Stimulated activated naive CD8-positive, alpha-beta T cell treated with anti-CD3 and anti-CD28 coated beads, Interleukin-15, Interleukin-2, amounts not matched to agents 100 U/mL and 50 U/mL, for 24 hours (primary cell): Measurements from ENCODE around the gene PGAM5.
"Not testable (repeated sequence)": the region's sequence is repeated elsewhere in the genome, so short reads cannot be mapped to it uniquely, and the experiment has no call there.

Experiments used
- ATAC-seq: fragments of 150-1000 bp; cut with Tn5 transposase; one replicate; pipeline ENCODE4 v1.10.0; 2021
- DNase-seq: peaks from one replicate; pipeline ENCODE4 v3.0.0; 2021

Gene PGAM5

GRCh38 chr12:132747896-132748295, 37.3 kb downstream of the PGAM5 start:
- DNase-seq (no peak), ATAC-seq (no peak)

- ATAC-seq: no peak
- DNase-seq: no peak
These were observed 37.7 kb downstream of the PGAM5 start for GRCh38 chr12:132748319-132748718.

DNA sequence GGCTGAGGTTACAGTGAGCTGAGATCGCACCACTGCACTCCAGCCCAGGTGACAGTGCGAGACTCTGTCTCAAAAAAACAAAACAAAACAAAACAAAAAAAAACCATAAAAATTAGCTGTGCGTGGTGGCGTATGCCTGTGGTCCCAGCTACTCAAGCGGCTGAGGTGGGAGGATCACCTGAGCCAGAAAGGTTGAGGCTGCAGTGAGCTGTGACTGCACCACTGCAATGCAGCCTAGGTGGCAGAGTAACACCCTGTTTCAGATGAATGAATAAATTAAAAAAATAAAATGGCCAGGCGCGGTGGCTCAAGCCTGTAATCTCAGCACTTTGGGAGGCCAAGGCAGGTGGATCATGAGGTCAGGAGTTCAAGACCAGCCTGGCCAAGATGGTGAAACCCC, 43.0 kb downstream of the PGAM5 start:
- ATAC-seq, DNase-seq: not testable (repeated sequence)

DNA sequence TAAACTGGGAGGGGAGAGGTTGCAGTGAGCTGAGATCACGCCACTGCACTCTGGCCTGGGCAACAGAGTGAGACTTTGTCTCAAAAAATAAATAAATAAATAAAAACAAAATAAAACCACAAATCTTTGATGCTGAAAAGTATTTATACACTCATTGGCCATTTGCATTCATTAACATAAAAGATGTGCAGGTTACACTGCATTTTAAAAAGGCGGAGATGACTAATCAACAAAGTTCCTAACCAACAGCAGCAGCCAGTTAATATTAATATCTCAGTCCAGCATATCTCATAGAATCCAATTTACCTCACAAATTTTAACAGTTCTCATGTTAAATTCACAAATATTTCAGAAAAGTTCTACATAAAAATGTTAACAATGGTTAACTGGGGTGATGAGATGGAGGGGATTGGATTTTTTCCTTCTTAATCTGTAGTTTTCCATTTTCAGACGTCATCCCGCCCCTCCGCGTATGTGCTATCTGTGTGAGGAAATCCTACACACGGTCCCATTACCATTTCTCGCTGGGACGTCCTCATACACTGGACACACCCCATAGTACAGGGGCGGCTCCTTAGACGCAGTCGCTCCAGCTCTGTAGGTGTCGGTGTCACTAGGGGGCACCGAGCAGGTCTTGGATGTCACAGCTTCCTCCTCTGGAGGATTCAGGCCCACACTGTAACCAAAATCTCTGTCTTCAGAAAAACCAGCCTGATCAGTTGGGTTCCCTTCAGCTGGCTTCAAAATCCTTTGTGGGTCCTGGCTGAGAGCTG, 43.7 kb downstream of the PGAM5 start:
- DNase-seq (no peak), ATAC-seq (peak; percentile 59)

GRCh38 chr12:132758825-132759224, 48.2 kb downstream of the PGAM5 start:
- ATAC-seq, DNase-seq: not testable (repeated sequence)

- DNase-seq (no peak), ATAC-seq (no peak)
These were observed 48.7 kb downstream of the PGAM5 start for GRCh38 chr12:132759359-132759758.

DNA sequence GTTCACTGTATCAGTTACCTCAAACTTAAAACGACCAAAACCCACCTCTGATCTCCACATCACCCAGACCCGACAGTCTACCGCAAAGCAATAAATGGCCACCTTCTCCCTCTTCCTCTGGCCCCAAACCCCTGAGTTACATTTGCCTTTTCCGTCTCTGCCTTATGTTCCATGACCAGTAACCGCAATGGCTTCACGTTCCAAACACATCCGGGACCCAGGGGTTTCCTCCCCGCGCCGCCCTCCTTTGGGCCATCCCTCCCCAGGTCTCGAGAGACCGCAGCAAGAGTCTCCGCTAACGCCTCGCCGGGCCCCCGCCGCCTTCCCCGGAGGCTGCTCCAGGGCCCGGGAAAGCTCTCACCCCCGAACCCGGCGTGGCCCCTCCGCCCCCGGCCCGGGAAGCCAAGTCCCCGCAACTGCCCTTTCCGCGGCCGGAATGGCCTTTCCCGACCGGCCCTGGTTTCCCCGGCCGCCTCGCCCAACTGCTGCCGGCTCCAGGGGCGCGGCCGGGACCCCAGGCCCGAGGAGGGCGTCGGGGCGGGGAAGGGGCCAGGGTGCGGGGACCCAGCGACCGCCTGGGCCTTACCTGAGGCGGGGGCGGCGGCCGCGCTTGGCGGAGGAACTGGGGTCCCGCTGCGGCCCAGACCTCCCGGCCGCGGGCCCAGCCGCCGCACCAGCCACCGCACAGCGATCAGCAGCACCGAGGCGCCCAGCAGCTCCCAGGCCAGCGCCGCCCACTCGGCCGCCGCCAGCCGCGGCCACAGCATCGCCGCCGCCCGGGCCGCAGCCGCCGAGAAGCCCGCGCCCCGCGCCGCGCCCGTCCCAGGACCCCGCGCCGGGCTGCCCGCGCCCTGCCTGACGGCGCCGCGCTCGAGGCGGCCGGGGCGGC, 50.6 kb downstream of the PGAM5 start, which contains the start of gene ANKLE2:
Gene ANKLE2 (minus strand): TSS at position 801 of the 889 bp plus-strand sequence. CDS start 34 bp downstream, at position 767.
- peak; percentile 53 for ATAC-seq
- peak; percentile 80 for DNase-seq

DNA sequence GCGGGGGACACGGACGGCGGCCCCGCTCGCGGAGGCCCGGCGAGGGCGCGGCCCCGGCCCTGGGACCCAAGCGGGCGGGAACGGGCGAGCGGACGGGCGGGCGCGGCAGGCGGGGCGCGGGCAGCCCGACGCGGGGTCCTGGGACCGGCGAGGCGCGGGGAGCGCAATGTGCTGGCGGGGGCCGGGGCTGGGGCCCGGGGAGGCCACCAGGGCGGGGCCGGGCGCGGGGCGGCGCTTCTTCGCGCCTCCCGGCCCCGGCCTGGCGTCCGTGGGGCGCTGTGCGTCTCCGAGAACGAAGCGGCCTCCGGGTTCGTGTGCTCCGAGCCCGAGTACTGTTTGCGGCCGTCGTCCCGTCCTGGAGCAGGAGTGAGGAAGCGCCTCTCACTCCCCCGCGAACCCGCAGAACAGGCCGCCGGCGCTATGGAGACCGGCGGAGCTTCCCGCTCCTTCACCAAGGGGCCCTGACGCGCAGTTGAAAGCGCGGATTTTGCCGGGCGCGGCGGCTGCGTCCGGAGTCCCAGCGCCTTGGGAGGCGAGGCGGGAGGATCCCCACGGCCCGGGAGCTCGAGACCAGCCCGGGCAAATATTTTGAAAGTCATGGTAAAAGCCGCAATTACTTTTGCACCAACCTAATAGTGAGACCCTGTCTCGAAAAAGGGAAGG, 51.4 kb downstream of the PGAM5 start:
- ATAC-seq: peak; percentile 86
- peak; percentile 91 for DNase-seq

GRCh38 chr12:132764231-132764630, 53.6 kb downstream of the PGAM5 start:
- ATAC-seq: no peak
- DNase-seq: no peak

- DNase-seq (no peak), ATAC-seq (no peak)
These were observed 54.7 kb downstream of the PGAM5 start for GRCh38 chr12:132765361-132765760.

- ATAC-seq: no peak
- DNase-seq: no peak
These were observed 55.9 kb downstream of the PGAM5 start for GRCh38 chr12:132766380-132767085.

DNA sequence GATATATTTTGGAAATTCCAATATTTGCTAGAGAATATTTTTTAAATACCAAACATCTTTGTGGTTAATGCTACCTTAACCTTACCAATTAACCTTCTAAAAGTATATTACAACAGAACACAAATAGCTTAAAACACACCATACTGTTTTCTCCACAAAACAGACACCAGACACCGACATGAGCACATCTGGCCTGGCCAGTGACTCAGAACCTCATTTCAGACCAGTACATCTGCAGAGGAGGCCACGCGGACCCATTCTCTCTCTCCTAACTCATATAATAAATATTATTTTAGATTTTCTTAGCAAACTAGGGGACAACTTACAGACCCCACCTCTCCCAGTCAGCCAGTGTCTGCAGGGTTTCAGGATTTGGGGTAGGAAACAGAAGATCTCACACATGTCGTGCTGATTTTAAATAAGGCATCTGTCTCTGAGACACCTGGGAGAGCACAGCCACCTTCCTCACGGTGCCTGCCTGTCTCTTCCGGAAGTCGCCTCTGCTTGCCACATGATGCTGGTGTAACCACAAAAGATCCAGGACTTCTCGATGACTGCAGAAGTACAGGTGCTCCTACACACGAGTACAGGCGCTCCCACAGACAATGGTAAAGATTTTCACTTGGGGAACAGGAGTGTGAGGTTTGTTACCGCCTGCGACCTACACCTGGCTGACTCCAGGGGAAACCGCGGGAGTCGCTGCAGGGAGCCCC, 60.6 kb downstream of the PGAM5 start:
- DNase-seq: peak; percentile 27
- ATAC-seq: peak; percentile 60
